Naive thymus-derived CD4-positive, alpha-beta T cell (primary cell): ENCODE results near the gene IFRD1. TPM values are rescaled to one million over a fixed set of nuclear protein-coding genes. Genes with fewer than 3 reads are reported as not detected.
"Not testable (repeated sequence)": the region's sequence is repeated elsewhere in the genome, so short reads cannot be mapped to it uniquely, and the experiment has no call there.

Experiments
- ATAC-seq: fragments of 150-1000 bp; cut with Tn5 transposase; 2 replicates; pipeline ENCODE4 v1.10.0; 2021; ENCODE audit warnings: mild to moderate bottlenecking, moderate library complexity
- CTCF ChIA-PET: fragments of 350-600 bp; sonication (Branson Sonifier 250); formaldehyde crosslinking; loops from one replicate; lab custom pipeline; 2021; ENCODE audit warnings: antibody characterized with exemption; lab: Charles Lee
- POLR2A ChIA-PET: fragments of 350-600 bp; sonication (Branson Sonifier 250); formaldehyde crosslinking; loops from one replicate; lab custom pipeline; 2021; ENCODE audit warnings: antibody characterized with exemption, inconsistent platforms; lab: Charles Lee
- DNase-seq, 9 donors: peaks; one replicate each; pipeline versions ENCODE4 v3.0.0 to v3.0.0-alpha.2; 2020 to 2022; ENCODE audit warnings: mixed read lengths in 1 of 9
- H3K27ac ChIP-seq: one replicate; pipeline ENCODE4 v1.7.0; 2013; ENCODE audit warnings: mild to moderate bottlenecking, low read depth, low read length, moderate library complexity
- H3K27me3 ChIP-seq, 2 donors: one replicate each; pipeline ENCODE4 v1.7.0; 2013; ENCODE audit warnings: low read length in 2 of 2, mild to moderate bottlenecking in 2 of 2, moderate library complexity in 2 of 2; ENCODE audit not compliant: control insufficient read depth in 2 of 2, insufficient read depth in 2 of 2
- H3K36me3 ChIP-seq, 3 experiments: 1 replicate in 2 of 3; 2 replicates in 1 of 3; pipeline ENCODE4 v1.7.0; 2013; ENCODE audit warnings: low read length in 3 of 3, mild to moderate bottlenecking in 3 of 3, moderate library complexity in 1 of 3; ENCODE audit not compliant: insufficient read depth in 3 of 3, control insufficient read depth in 2 of 3
- H3K4me1 ChIP-seq, 2 donors: one replicate each; pipeline ENCODE4 v1.7.0; 2013; ENCODE audit warnings: low read length in 2 of 2, mild to moderate bottlenecking in 2 of 2, moderate library complexity in 1 of 2; ENCODE audit not compliant: control insufficient read depth in 2 of 2, insufficient read depth in 2 of 2
- H3K4me3 ChIP-seq: 2 replicates; pipeline ENCODE4 v1.7.0; 2013; ENCODE audit warnings: mild to moderate bottlenecking, low read length
- H3K9me3 ChIP-seq, 3 experiments: 1 replicate in 2 of 3; 2 replicates in 1 of 3; pipeline ENCODE4 v1.7.0; 2013; ENCODE audit warnings: low read length in 3 of 3; ENCODE audit not compliant: control insufficient read depth in 2 of 3
- H3K27ac Mint-ChIP-seq, 9 donors: one replicate each; pipeline ENCODE4 v1.8.0; 2020 to 2022; ENCODE audit warnings: mixed read lengths in 9 of 9, mild to moderate bottlenecking in 8 of 9, moderate library complexity in 5 of 9, inconsistent platforms in 2 of 9
- H3K27me3 Mint-ChIP-seq, 5 donors: one replicate each; pipeline ENCODE4 v1.8.0; 2021 to 2022; ENCODE audit warnings: mixed read lengths in 5 of 5, mild to moderate bottlenecking in 1 of 5
- H3K36me3 Mint-ChIP-seq, 5 donors: one replicate each; pipeline ENCODE4 v1.8.0; 2020 to 2022; ENCODE audit warnings: mixed read lengths in 5 of 5, mild to moderate bottlenecking in 3 of 5, inconsistent platforms in 1 of 5
- H3K4me1 Mint-ChIP-seq, 7 donors: one replicate each; pipeline ENCODE4 v1.8.0; 2020 to 2022; ENCODE audit warnings: mixed read lengths in 7 of 7, mild to moderate bottlenecking in 3 of 7, inconsistent platforms in 1 of 7
- H3K4me3 Mint-ChIP-seq, 10 donors: one replicate each; pipeline ENCODE4 v1.8.0; 2020 to 2022; ENCODE audit warnings: mild to moderate bottlenecking in 10 of 10, mixed read lengths in 10 of 10, moderate library complexity in 6 of 10, inconsistent platforms in 2 of 10
- H3K9me3 Mint-ChIP-seq, 11 donors: one replicate each; pipeline ENCODE4 v1.8.0; 2020 to 2022; ENCODE audit warnings: mixed read lengths in 11 of 11, mild to moderate bottlenecking in 4 of 11, inconsistent platforms in 1 of 11, moderate library complexity in 1 of 11
- intact Hi-C, 2 donors: fragments of 100-400 bp; cut with micrococcal nuclease; formaldehyde crosslinking; loops; one replicate each; pipeline ENCODE4 v1.15.1; 2023
- polyA plus RNA-seq, 2 donors: library from polyadenylated mRNA; unstranded; fragments of 300-500 nt; fragmentation: Illumina TruSeq; gene quantifications; one replicate each; pipeline ENCODE4 v1.2.3, GENCODE V29; 2021
- total RNA-seq, 6 experiments: library from RNA in 5 of 6; stranded (reverse) in 5 of 6; gene quantifications; 1 replicate in 5 of 6; 2 replicates in 1 of 6; pipeline ENCODE4 v1.2.3 and lab custom pipeline; 2021 to 2026

Gene IFRD1
- total and polyA plus RNA-seq, 7 experiments from 2014 or later: 25.2 to 250 (median 56.5) TPM

DNA sequence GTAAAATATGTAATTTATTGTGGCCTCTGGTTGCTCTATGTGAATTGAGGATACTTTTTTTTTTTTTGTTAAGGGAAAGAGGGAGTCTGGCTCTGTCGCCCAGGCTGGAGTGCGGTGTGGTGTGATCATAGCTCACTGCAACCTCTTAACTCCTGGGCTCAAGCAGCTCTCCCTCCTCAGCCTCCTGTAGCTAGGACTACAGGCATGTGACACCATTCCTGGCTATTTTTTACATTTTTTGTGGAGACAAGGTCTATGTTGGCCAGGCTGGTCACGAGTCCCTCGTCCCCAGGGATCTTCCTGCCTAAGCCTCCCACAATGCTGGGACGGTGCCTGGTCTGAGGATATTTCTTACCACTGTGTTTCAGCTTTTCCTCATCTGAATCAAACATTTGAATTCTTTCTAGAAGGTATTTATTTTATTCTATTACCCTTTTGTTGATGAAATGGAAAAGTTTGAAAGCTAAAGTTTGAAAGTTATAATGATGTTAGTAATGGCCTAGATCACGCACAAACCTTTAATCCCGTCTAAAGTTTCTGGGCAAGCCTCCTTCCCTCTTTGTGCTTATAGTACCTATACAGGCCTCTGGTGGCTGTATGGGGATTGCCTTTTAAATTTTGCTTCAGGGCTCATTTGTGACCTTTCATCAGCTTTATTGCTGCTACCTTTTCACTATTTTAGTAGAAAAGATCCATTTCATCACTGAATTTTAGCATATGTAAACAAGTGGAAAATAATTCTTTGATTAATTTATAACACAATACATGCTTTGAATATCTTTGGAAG lies 2.0 kb downstream of the IFRD1 start:
- Mint-ChIP-seq H3K27ac (peak overlapping the region in 8 of 9 donors; percentile 78 to 99 (median 94)), H3K36me3 (peaks cover 0 to 6% (median 0%) of the 10 kb centered on the region in 5 donors), H3K4me3 (peak overlapping the region; percentile 87 to 100 (median 98)), H3K4me1 (peaks cover 24 to 54% (median 45%) of the 10 kb centered on the region in 7 donors), H3K27me3 (no peaks in the 10 kb centered on the region), H3K9me3 (peaks cover 0 to 7% (median 0%) of the 10 kb centered on the region in 11 donors)
- ATAC-seq (no peak), DNase-seq (no peak)
- CTCF ChIA-PET: interaction anchor here (0.6 to 1.0 kb wide), 2 partner anchors 36 to 707 kb away, joined by 3 to 11 read pairs; no protein-coding TSS in a partner anchor
- Histone ChIP-seq H3K4me1 (peaks cover 10 to 14% of the 10 kb centered on the region in 2 donors), H3K9me3 (no peaks in the 10 kb centered on the region), H3K27me3 (no peaks in the 10 kb centered on the region), H3K4me3 (peak overlapping the region; percentile 99), H3K36me3 (peaks cover 6 to 26% (median 8%) of the 10 kb centered on the region in 3 experiments), H3K27ac (no peak overlapping the region)
- POLR2A ChIA-PET: interaction anchor here (0.9 to 1.6 kb wide), 2 partner anchors 13 to 337 kb away, joined by 4 to 6 read pairs; partner anchors contain the start of gene TMEM168
- intact Hi-C loops: loop anchor here in 1 of 2 donors (10.0 kb wide), 1 partner anchor 1367 kb away; no protein-coding TSS in a partner anchor

DNA sequence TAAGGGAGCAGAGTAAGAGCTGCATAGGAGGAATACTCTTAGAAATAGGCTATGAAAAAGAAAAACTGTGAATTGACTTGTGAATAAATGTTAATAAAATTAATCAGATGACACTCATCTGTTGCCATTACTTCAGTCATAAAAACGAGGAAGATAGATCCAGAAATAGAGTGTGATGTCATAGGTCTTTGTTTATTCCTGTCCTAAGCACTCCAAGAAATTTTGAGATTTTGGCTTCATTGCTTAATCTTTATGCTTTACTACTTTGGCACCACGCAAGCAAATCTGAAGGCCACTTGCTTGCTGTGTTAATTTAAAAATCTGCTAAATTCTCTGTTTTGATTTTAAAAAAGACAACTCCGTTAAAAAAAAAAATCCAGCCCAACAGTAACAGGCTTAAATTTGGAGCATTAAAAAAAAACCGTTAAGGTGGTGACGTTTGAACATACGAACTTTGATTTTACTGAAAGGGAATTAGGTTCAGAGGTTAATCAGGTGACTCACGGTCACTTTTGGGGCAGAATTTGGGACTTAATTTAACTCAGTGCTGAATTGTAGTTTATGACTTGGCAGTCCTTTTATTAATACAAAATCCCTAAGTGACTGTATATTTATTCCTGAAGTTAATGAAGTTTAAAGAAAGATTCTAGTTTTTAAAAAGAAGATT lies 3.4 kb downstream of the IFRD1 start:
- ATAC-seq (no peak), DNase-seq (no peak)
- intact Hi-C loops: loop anchor here in 1 of 2 donors (10.0 kb wide), 1 partner anchor 1369 kb away; no protein-coding TSS in a partner anchor
- no peaks in the 10 kb centered on the region for H3K27me3 Mint-ChIP-seq
- H3K9me3 Mint-ChIP-seq: peaks cover 0 to 7% (median 0%) of the 10 kb centered on the region in 11 donors
- Histone ChIP-seq H3K36me3 (peaks cover 11 to 37% (median 11%) of the 10 kb centered on the region in 3 experiments), H3K27ac (no peak overlapping the region), H3K4me3 (no peak overlapping the region), H3K4me1 (peaks cover 10 to 14% of the 10 kb centered on the region in 2 donors), H3K27me3 (no peaks in the 10 kb centered on the region), H3K9me3 (no peaks in the 10 kb centered on the region)
- ChIA-PET CTCF (no interaction called here), POLR2A (no interaction called here)
- H3K36me3 Mint-ChIP-seq: peaks cover 0 to 10% (median 0%) of the 10 kb centered on the region in 5 donors
- peak overlapping the region in 1 of 10 donors; percentile 12 for H3K4me3 Mint-ChIP-seq
- peak overlapping the region in 1 of 9 donors; percentile 18 for H3K27ac Mint-ChIP-seq
- peaks cover 24 to 52% (median 42%) of the 10 kb centered on the region in 7 donors for H3K4me1 Mint-ChIP-seq

DNA sequence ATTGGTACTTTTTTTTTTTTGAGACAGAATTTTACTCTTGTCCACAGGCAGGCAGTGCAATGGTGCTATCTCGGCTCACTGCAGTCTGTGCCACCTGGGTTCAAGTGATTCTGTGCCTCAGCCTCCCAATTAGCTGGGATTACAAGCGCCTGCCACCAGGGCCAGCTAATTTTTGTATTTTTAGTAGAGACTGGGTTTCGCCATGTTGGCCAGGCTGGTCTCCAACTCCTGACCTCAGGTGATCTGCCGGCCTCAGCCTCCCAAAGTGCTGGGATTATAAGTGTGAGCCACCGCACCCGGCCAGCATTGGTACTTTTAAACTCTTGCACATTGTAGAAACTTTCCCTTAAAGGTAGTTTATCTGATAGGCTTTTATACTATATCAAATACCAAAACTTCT lies 3.9 kb downstream of the IFRD1 start:
- DNase-seq, H3K9me3 ChIP-seq, CTCF ChIA-PET, H3K27ac Mint-ChIP-seq, H3K27me3 Mint-ChIP-seq, H3K27ac ChIP-seq, H3K4me3 Mint-ChIP-seq, POLR2A ChIA-PET, H3K27me3 ChIP-seq, H3K9me3 Mint-ChIP-seq, ATAC-seq, H3K4me3 ChIP-seq: not testable (repeated sequence)
- intact Hi-C loops: loop anchor here in 1 of 2 donors (10.0 kb wide), 1 partner anchor 1369 kb away; no protein-coding TSS in a partner anchor
- peaks cover 11 to 41% (median 16%) of the 10 kb centered on the region in 3 experiments for H3K36me3 ChIP-seq
- Mint-ChIP-seq H3K4me1 (peaks cover 24 to 46% (median 37%) of the 10 kb centered on the region in 7 donors), H3K36me3 (peaks cover 0 to 15% (median 0%) of the 10 kb centered on the region in 5 donors)
- peaks cover 10 to 14% of the 10 kb centered on the region in 2 donors for H3K4me1 ChIP-seq

DNA sequence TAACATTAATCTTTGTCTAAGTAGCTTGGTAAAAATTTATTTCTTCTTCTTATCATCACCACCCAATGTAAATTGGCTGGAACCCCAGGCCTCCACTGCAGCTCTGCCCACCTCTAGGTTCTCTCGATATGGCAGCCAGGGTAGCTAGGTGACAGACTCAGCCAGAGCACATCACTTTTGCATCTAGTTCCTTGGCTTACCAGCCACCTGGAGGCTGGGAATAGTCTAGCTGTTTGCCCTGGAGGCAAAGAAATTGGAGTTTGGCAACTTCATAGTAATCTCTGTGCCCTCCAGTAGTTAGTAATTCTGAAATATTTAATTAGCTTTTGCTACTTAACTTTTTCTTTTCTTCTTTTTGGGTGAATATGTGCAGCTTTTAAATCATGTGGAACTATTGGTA lies 9.4 kb downstream of the IFRD1 start:
- Histone ChIP-seq H3K4me3 (no peak overlapping the region), H3K4me1 (no peaks in the 10 kb centered on the region), H3K27ac (no peak overlapping the region), H3K36me3 (peaks cover 11 to 54% (median 26%) of the 10 kb centered on the region in 3 experiments), H3K27me3 (no peaks in the 10 kb centered on the region), H3K9me3 (no peaks in the 10 kb centered on the region)
- Mint-ChIP-seq H3K9me3 (peaks cover 0 to under 1% (median 0%) of the 10 kb centered on the region in 11 donors), H3K4me1 (peaks cover 0 to 6% (median 1%) of the 10 kb centered on the region in 7 donors), H3K4me3 (no peak overlapping the region), H3K27ac (no peak overlapping the region), H3K36me3 (peaks cover 8 to 52% (median 25%) of the 10 kb centered on the region in 5 donors), H3K27me3 (no peaks in the 10 kb centered on the region)
- POLR2A ChIA-PET: interaction anchor here (1.4 kb wide), 1 partner anchor 9 kb away, joined by 6 read pairs; the partner anchor contains the start of gene IFRD1
- intact Hi-C loops: loop anchor here in 1 of 2 donors (10.0 kb wide), 1 partner anchor 1375 kb away; no protein-coding TSS in a partner anchor
- CTCF ChIA-PET: no interaction called here
- no peak for DNase-seq
- ATAC-seq: no peak

DNA sequence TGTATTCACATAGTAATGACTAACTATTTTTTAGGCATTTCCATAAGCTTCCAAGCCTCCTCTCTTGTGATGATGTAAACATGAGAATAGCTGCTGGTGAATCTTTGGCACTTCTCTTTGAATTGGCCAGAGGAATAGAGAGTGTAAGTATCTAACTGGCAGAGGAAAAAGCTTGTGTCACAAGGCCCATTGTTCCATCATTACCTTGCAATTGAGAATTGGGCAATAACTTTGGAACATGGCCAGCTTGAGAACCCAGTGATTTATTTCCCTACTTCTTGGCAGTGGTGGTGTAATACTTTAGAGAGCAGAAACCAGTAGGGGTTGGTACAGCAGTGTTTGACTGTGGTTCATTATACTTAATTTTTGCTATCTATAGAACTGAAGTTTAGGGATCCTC lies 12.0 kb downstream of the IFRD1 start:
- no peak for DNase-seq
- peaks cover 3 to 46% (median 28%) of the 10 kb centered on the region in 3 experiments for H3K36me3 ChIP-seq

DNA sequence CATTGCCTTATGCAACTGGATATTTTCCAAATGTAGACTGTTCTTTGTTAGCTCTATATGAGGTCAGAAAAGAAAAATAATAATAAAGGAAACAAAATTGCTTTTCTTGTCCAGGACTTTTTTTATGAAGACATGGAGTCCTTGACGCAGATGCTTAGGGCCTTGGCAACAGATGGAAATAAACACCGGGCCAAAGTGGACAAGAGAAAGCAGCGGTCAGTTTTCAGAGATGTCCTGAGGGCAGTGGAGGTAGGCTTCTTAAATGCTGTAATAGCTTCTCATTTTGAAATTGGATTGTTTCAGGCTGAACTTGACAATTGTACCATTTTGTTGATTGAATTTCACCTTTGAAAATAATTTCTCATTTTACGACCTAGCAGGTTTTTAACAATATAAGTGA lies 17.6 kb downstream of the IFRD1 start:
- peaks cover 7 to 62% (median 17%) of the 10 kb centered on the region in 3 experiments for H3K36me3 ChIP-seq
- Mint-ChIP-seq H3K27me3 (no peaks in the 10 kb centered on the region), H3K27ac (peak overlapping the region in 1 of 9 donors; percentile 4), H3K4me1 (peaks cover 0 to 12% (median 8%) of the 10 kb centered on the region in 7 donors), H3K36me3 (peaks cover 20 to 61% (median 38%) of the 10 kb centered on the region in 5 donors), H3K9me3 (no peaks in the 10 kb centered on the region), H3K4me3 (no peak overlapping the region)
- POLR2A ChIA-PET: no interaction called here
- no peak for DNase-seq
- no peaks in the 10 kb centered on the region for H3K9me3 ChIP-seq
- H3K27ac ChIP-seq: no peak overlapping the region
- CTCF ChIA-PET: no interaction called here
- no peaks in the 10 kb centered on the region for H3K27me3 ChIP-seq
- ATAC-seq: no peak
- no peak overlapping the region for H3K4me3 ChIP-seq
- no peaks in the 10 kb centered on the region for H3K4me1 ChIP-seq
- intact Hi-C loops: no loop called here

More for the DNA sequence above, 12.0 kb downstream of the IFRD1 start:
- Histone ChIP-seq H3K9me3 (no peaks in the 10 kb centered on the region), H3K4me1 (no peaks in the 10 kb centered on the region), H3K4me3 (no peak overlapping the region), H3K27me3 (no peaks in the 10 kb centered on the region), H3K27ac (no peak overlapping the region)
- Mint-ChIP-seq H3K9me3 (no peaks in the 10 kb centered on the region), H3K4me1 (peaks cover 0 to 6% (median 0%) of the 10 kb centered on the region in 7 donors), H3K27me3 (no peaks in the 10 kb centered on the region), H3K27ac (peak overlapping the region in 1 of 9 donors; percentile 10), H3K36me3 (peaks cover 8 to 60% (median 23%) of the 10 kb centered on the region in 5 donors), H3K4me3 (no peak overlapping the region)
- ChIA-PET CTCF (no interaction called here), POLR2A (interaction anchor here (0.7 to 3.3 kb wide), 2 partner anchors 10 to 12 kb away, joined by 4 to 12 read pairs; partner anchors contain the start of gene IFRD1)
- intact Hi-C loops: no loop called here
- peak; percentile 68 for ATAC-seq
